DND-41 (cell line): ENCODE results near the gene DGKI.

Experiments used
- ATAC-seq: fragments of 200-7000 bp; cut with Tn5 transposase; 3 replicates; pipeline ENCODE4 v1.9.1; 2021; ENCODE audit warnings: low read depth; ENCODE audit not compliant: insufficient read depth
- DNase-seq: peaks from one replicate; pipeline ENCODE4 v3.0.0-alpha.2; 2020
- H2AFZ ChIP-seq: 2 replicates; pipeline ENCODE4 v1.6.0; 2012; ENCODE audit warnings: low read depth, low read length
- H3K27ac ChIP-seq: 2 replicates; pipeline ENCODE4 v1.5.1; 2012; ENCODE audit warnings: low read length, inconsistent platforms
- H3K27me3 ChIP-seq: fragments of 200-600 bp; sonication (generic); 2 replicates; pipeline ENCODE4 v1.6.0; 2012; ENCODE audit warnings: low read length, mild to moderate bottlenecking, inconsistent platforms; ENCODE audit not compliant: insufficient read depth, poor library complexity
- H3K36me3 ChIP-seq: 2 replicates; pipeline ENCODE4 v1.5.1; 2012; ENCODE audit warnings: low read length, inconsistent platforms; ENCODE audit not compliant: insufficient read depth
- H3K4me1 ChIP-seq: 2 replicates; pipeline ENCODE4 v1.5.1; 2012; ENCODE audit warnings: mild to moderate bottlenecking, low read length; ENCODE audit not compliant: insufficient read depth
- H3K4me2 ChIP-seq: 2 replicates; pipeline ENCODE4 v1.6.0; 2012; ENCODE audit warnings: mild to moderate bottlenecking, moderate library complexity, low read length, inconsistent platforms; ENCODE audit not compliant: insufficient read depth
- H3K4me3 ChIP-seq, 2 experiments: fragments of 200-600 bp in 1 of 2; shearing (Covaris generic) in 1 of 2; 2 replicates each; pipeline ENCODE4 v1.5.1; 2012 to 2016; ENCODE audit warnings: inconsistent platforms in 2 of 2, low read length in 2 of 2, mild to moderate bottlenecking in 2 of 2, low read depth in 1 of 2, moderate library complexity in 1 of 2
- H3K79me2 ChIP-seq: 2 replicates; pipeline ENCODE4 v1.6.0; 2012; ENCODE audit warnings: low read length, inconsistent platforms; ENCODE audit not compliant: insufficient read depth
- H3K9ac ChIP-seq: 2 replicates; pipeline ENCODE4 v1.6.0; 2012; ENCODE audit warnings: low read depth, mild to moderate bottlenecking, inconsistent platforms, low read length, moderate library complexity
- H3K9me3 ChIP-seq: 2 replicates; pipeline ENCODE4 v1.5.1; 2012; ENCODE audit warnings: low read length, moderate library complexity, mild to moderate bottlenecking, inconsistent platforms; ENCODE audit not compliant: insufficient read depth, severe bottlenecking
- H4K20me1 ChIP-seq: 2 replicates; pipeline ENCODE4 v1.6.0; 2012; ENCODE audit warnings: low read length; ENCODE audit not compliant: insufficient read depth
- EZH2 ChIP-seq: IDR thresholded peaks from 3 replicates; pipeline ENCODE4 v1.6.1; 2012; ENCODE audit warnings: borderline replicate concordance, low read depth, mild to moderate bottlenecking, moderate library complexity, low read length, inconsistent platforms; ENCODE audit not compliant: severe bottlenecking
- TF ChIP-seq, protein P1 (sequence below): IDR thresholded peaks from 2 replicates; pipeline ENCODE4 v1.5.1; 2012; ENCODE audit warnings: borderline replicate concordance, low read length, moderate library complexity, mild to moderate bottlenecking; ENCODE audit not compliant: poor library complexity, severe bottlenecking; ENCODE audit errors: extremely low read depth

The DGKI gene

DNA sequence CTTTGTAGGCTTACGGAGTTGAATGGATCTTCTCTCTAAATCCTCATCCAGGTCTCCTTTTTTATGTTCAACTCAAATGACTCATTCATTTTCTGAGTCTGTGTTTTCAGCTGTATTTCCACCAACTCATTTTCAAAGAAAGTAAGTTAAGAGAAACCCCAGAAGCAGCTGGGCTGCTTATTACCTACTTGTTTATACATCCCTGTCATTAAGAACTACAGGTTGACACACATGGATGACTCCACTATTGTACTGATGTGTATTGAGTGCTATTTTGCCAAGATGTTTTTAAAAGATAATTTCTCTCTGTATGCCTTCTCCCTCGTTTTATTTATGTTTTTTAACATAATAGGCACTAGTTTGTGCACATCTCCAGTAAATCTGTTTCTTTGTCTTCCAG is 41.9 kb downstream of the DGKI start:
- Histone ChIP-seq H3K4me3 (no peak overlapping the region), H3K36me3 (no peaks in the 10 kb centered on the region), H3K27me3 (peaks cover 10% of the 10 kb centered on the region), H3K4me2 (no peak overlapping the region), H2AFZ (no peak overlapping the region), H3K9me3 (no peaks in the 10 kb centered on the region), H3K9ac (no peak overlapping the region), H3K4me1 (no peaks in the 10 kb centered on the region), H3K79me2 (no peaks in the 10 kb centered on the region), H4K20me1 (no peaks in the 10 kb centered on the region), H3K27ac (no peak overlapping the region)
- DNase-seq: no peak
- ATAC-seq: no peak
- TF ChIP-seq, protein P1, sequence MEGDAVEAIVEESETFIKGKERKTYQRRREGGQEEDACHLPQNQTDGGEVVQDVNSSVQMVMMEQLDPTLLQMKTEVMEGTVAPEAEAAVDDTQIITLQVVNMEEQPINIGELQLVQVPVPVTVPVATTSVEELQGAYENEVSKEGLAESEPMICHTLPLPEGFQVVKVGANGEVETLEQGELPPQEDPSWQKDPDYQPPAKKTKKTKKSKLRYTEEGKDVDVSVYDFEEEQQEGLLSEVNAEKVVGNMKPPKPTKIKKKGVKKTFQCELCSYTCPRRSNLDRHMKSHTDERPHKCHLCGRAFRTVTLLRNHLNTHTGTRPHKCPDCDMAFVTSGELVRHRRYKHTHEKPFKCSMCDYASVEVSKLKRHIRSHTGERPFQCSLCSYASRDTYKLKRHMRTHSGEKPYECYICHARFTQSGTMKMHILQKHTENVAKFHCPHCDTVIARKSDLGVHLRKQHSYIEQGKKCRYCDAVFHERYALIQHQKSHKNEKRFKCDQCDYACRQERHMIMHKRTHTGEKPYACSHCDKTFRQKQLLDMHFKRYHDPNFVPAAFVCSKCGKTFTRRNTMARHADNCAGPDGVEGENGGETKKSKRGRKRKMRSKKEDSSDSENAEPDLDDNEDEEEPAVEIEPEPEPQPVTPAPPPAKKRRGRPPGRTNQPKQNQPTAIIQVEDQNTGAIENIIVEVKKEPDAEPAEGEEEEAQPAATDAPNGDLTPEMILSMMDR: no peak

DNA sequence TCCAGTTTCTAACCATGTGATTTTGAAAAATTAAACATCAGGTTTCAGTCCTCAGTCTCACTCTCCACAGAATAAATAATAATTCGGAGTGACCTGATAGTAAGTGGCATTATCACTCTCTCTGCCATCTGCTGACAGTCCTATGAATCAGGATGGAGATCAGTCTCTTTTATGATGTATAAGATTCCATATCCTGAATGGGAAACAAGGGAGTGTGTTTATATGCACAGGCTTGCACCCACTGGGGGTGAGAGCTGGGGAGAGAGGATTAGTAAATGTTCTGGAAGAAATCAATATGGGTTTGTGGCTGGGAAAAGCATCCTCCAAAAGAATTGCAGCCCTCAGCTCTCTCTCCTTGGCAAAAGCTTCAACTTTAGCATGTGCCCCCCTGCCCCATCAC is 45.3 kb downstream of the DGKI start:
- H3K9ac ChIP-seq: no peak overlapping the region
- no peak overlapping the region for H3K4me2 ChIP-seq
- H3K79me2 ChIP-seq: no peaks in the 10 kb centered on the region
- no peak overlapping the region for H3K27ac ChIP-seq
- H3K9me3 ChIP-seq: no peaks in the 10 kb centered on the region
- no peak overlapping the region for H2AFZ ChIP-seq
- ATAC-seq (no peak), DNase-seq (no peak)
- H3K4me1 ChIP-seq: no peaks in the 10 kb centered on the region
- H4K20me1 ChIP-seq: no peaks in the 10 kb centered on the region
- no peak overlapping the region for H3K4me3 ChIP-seq
- no peaks in the 10 kb centered on the region for H3K36me3 ChIP-seq
- TF ChIP-seq, protein P1: no peak
- H3K27me3 ChIP-seq: peaks cover 10% of the 10 kb centered on the region

DNA sequence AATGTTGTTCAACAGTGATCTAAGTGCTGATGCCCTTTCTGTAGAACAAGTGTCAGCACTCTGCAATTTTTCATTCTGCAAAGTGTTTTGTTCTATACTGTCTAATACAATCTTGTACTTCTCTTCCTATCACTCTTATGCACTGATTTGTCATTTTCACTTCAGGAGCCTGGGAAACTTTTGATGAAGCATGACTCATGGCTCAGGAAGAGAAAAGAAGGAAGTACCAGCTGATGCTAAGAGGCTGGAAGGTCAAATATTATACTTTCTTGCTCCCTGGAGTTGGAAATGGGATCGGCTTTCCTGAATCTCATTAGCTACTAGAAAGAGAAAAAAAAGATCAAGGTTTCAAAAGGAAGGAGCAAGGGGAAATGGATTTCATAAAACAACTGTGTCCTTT is 45.8 kb downstream of the DGKI start:
- DNase-seq (no peak), ATAC-seq (no peak)
- H3K79me2 ChIP-seq: no peaks in the 10 kb centered on the region
- TF ChIP-seq, protein P1: no peak
- no peak for TF ChIP-seq EZH2
- H4K20me1 ChIP-seq: no peaks in the 10 kb centered on the region
- no peak overlapping the region for H3K9ac ChIP-seq
- no peaks in the 10 kb centered on the region for H3K4me1 ChIP-seq
- H3K4me3 ChIP-seq: no peak overlapping the region
- peaks cover 10% of the 10 kb centered on the region for H3K27me3 ChIP-seq
- no peak overlapping the region for H3K27ac ChIP-seq
- H3K9me3 ChIP-seq: no peaks in the 10 kb centered on the region
- H3K36me3 ChIP-seq: no peaks in the 10 kb centered on the region
- no peak overlapping the region for H2AFZ ChIP-seq
- no peak overlapping the region for H3K4me2 ChIP-seq

DNA sequence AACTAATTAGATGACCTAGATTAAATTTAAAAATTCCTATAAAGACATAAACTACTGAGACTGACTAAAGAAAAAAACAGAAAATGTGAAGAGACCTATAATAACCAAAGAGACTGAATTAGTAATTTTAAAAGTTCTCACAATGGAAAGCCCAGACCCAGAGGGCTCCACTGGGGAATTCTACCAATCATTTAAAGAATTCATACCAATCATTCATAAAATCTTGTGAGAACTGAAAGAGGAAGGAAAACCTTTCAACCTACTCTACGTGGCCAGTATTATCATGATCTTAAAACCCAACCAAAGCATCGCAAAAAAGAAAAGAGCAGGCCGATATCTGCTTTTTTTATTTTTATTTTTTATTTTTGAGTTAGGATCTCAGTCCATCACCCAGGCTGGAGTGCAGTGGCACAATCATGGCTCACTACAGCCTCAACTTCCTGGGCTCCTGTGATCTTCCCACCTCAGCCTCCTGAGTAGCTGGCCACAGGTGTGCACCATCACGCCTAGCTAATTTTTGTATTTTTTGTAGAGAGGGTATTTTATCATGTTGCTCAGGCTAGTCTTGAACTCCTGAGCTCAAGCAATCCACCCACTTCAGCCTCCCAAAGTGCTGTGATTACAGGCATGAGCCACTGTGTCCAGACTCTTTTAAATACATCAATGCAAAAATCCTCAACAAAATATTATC is 48.6 kb downstream of the DGKI start:
- no peak overlapping the region for H3K4me3 ChIP-seq
- H3K9me3 ChIP-seq: no peaks in the 10 kb centered on the region
- H3K79me2 ChIP-seq: no peaks in the 10 kb centered on the region
- no peak overlapping the region for H2AFZ ChIP-seq
- H3K27ac ChIP-seq: no peak overlapping the region
- no peak overlapping the region for H3K4me2 ChIP-seq
- DNase-seq (no peak), ATAC-seq (no peak)
- H3K36me3 ChIP-seq: no peaks in the 10 kb centered on the region
- peaks cover 4% of the 10 kb centered on the region for H3K27me3 ChIP-seq
- H4K20me1 ChIP-seq: no peaks in the 10 kb centered on the region
- no peaks in the 10 kb centered on the region for H3K4me1 ChIP-seq
- no peak overlapping the region for H3K9ac ChIP-seq
- TF ChIP-seq EZH2: no peak
- TF ChIP-seq, protein P1: no peak
